Cerebellar nuclear complex (tissue), 1 donor: ENCODE data around the gene FGF22.
"Not testable (repeated sequence)": the region's sequence is repeated elsewhere in the genome, so short reads cannot be mapped to it uniquely, and the experiment has no call there.

Experiments used
- DNase-seq, 2 experiments: peaks; one replicate each; lab custom pipeline; 2025; lab: John Stamatoyannopoulos, UW

Gene FGF22

DNA sequence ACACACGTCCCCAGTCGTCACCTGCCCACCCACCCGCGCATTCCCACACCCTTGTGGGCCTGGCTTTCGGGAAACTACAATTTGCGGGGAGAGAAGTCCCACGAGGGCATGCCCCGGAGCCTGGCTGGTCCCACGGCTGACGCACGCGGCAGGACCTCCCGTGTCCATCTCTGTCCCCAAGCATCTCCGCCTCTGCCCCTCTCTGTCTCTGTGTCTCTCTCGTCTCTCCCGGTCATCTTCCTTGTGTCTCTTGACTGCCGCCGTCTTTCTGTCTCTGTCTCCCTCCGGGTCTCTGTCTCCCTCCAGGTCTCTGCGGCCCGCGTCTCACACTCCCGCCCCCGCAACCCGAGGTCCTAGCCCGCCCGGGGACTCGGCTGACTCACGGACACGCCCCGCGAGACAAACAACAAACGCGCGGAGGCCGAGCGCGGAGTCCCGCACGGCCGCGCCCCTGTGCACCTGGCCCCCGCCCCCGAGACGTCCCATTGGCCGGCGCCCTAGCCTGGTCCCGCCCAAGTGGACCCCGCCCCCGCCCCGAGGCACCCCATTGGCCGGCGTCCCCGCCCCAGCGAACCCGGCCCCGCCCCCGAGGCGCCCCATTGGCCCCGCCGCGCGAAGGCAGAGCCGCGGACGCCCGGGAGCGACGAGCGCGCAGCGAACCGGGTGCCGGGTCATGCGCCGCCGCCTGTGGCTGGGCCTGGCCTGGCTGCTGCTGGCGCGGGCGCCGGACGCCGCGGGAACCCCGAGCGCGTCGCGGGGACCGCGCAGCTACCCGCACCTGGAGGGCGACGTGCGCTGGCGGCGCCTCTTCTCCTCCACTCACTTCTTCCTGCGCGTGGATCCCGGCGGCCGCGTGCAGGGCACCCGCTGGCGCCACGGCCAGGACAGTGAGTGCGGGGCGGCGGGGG lies at the start of gene FGF22:
FGF22 (plus strand) TSS at position 627 of the 908 bp plus-strand sequence; CDS start at position 674, 47 bp downstream.
- peak in 1 of 2 experiments; percentile 70 for DNase-seq

GRCh38 chr19:590396-590745 lies 49.3 kb upstream of the FGF22 start:
- no peak for DNase-seq

DNA sequence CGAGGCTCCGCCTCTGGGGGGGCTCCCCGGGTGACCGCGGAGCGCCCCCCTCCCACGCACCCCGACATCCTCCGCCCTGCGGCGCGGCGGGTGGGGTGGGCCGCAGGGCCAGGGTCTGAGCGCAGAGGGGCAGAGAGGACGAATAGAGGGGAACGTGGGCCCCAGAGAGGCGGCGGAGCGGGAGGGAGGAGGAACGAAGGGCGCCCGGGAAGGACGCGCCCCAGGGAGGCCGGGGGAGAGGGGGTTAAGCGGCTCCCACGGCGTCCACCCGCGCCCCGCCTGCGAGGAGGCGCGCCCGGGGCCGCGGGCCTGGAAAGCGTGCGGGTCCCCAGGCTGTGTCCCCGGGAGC lies 49.0 kb upstream of the FGF22 start:
- DNase-seq = no peak

DNA sequence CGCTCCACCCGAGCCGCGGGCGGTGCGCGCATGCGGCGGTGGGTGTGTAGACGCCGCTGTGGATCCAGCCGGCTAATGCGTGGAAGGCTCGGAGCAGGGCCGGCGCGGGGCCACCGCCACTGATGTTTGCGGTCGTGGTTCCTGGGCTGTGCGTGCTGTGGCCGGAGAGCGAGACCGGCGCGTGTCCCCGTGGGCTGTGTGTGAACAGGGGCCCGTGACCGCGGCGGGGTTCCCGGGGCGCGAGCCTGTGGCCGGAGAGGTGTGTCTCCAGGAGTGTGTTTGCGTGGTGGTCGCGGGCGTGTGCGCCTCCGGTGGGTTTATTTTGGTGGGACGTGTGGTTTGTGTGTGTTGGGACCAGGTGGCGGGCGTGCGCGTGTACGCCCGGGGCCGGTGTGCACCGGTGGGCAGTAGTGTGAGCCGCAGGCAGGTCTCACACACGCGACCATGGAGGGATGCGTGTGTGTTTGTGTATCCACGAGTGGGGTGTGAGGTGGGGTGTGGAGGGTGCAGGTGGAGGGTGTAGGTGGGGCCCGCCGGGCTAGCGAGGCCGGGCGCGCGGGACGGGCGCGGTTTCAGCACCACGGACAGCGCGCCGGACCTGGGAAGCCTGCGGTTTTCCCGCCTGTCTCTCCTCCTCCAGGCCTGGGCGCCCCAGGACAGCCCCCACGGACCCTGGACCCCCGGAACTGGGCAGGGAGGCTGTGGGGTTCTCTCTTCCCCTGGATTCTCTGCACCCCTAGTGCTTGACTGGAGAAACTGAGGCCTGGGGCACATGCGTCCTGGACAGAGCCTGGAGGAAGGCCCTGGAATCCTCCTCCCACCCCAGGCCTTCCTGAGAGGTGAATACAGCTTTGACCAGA lies 48.4 kb upstream of the FGF22 start:
- DNase-seq = no peak

DNA sequence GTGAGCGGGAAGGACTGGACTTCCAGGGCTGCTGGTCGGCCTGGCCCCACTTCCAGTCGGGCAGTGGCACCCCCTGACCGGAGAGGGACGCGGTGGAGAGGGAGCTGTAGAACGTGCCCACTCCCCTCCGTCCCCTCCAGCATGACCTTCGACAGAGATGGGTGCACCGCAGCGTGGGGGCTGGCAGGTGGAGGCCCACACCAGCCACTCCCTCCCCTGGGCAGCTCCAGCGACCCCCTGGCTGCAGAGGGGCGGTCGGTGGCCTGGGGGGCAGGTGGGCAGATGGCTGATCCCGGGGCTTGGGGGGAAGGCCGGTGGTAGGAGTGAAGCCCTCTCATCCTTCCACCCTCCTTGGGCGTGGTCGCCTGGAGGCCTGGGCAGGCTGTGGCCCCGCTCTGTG lies 47.6 kb upstream of the FGF22 start:
- DNase-seq = no peak

DNA sequence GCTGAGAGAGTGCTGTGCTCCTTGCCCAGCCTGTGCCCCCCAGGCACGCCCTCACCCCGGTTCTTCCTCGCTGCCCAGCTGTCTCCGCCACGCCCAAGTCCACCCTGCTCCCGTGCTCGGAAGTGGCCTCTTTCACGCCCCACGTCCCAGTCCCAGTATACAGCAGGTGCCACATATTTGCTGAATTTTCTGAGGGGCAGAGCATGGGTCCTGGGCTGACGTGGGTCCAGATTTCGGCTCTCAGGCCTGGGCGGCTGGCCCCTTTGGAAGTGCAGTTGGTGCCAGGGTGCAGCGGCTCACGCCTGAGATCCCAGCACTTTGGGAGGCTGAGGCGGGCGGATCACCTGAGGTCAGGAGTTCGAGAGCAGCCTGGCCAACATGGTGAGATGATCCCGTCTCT lies 46.6 kb upstream of the FGF22 start:
- no peak for DNase-seq

DNA sequence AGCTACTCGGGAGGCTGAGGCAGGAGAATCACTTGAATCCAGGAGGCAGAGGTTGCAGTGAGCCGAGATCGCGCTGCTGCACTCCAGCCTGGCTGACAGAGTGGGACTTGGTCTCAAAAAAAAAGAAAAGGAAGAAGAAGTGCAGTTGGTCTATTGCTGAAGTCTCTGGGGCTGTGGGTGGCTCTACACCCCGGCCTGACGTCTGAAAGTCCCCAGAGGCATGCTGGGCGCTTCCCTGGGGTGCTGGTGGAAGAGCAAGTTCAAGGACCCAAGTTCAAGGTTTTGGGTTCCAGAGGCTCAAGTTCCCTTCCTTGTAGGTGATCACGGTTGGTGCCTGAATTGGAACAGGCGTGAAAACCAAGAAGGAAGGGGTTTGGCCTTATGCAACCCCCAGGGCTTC lies 46.2 kb upstream of the FGF22 start:
- no peak for DNase-seq

DNA sequence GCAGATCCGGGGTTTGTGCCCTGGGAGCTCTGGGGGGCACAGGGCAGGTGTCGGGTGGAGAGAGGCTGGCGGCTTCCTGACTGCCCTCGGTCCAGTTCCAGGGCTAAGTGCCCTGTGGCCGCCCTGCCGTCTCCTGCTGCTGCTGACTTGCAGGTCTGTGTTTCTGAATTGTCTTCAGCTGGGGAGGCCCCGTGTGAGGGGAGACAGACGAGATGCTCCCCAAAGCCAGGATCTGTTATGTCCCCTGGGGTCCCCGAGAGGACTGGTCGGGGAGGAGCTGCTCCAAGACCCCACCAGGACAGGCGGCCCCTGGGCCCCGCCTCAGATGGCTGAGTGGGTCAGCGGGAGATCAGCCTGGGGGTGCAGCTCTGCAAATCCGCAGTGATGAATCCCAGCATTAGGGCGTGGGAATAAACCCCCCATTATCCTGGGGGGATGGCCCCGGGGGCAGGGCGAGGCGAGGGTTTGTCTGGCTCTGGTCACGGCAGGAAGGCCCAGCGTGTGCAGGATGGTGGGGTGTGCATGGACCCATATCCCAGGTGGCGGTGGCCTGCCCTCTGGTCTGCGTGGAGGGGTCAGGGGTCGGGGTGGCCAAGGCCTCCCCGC lies 45.3 kb upstream of the FGF22 start:
- DNase-seq = no peak

DNA sequence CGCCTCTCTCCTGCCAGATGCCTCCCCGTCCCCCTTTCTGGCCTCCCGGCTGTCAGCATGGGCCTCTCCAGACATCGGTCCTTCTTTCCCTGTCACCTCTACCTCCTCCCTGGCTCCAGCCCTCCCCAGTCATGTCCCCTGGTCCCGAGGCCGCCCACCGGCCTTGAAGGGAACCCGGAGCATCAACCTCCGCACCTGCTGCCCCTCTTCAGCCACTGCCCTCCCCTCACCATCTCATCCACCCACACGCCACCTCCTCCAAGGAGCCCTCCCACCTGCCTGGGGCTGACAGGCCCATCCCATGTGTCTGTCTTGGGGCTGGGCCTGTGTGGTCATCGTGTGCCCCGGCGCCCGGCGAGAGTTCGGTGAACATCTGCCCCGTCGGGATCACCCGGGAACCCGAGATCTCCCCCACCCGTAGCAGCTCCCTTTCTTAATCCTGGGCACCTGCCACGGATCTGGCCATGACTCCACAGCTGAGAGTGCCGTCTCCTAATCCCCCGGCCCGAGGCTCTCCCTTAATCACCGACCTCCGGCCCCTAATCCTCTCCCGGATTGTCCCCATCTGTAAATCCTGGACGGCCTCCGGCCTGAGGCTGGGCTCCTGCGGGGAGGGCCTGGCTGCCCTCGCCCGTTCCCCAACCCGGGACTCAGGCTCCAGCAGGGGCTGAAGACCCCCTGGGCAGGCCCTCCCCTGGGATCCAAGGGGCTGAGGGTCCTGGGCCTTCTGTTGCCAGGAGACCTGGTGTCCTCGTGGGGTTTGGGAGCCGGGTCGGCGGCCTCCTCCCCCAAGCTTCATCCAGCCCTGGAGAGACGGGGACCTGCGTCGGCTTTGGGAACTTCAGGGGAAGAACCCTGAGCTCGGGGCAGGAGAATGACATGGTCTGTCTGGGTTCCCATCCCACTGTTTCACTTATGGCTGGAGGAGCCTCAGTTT lies 44.1 kb upstream of the FGF22 start:
- DNase-seq = no peak

DNA sequence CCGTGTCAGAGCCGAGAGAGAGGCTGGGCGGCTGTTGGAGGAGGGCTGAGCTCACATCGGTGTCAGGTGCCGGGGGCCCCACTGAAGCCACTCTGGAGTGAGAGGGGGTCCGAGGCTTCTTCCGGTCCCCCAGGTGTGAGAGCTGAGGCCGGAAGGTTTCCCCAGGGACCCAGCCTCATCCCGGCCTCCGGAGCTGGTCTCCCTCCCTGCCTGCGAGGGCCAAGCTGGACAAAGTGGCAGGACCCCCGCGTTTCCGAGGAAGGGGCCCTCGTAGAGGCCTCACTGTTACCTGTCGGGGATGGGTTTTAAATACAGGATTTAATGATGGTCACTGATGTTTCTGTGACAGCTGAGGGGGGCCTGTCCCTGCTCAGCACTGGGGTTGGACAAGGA lies 43.4 kb upstream of the FGF22 start:
- DNase-seq = no peak

GRCh38 chr19:597406-598315 lies 42.0 kb upstream of the FGF22 start:
- no peak for DNase-seq

DNA sequence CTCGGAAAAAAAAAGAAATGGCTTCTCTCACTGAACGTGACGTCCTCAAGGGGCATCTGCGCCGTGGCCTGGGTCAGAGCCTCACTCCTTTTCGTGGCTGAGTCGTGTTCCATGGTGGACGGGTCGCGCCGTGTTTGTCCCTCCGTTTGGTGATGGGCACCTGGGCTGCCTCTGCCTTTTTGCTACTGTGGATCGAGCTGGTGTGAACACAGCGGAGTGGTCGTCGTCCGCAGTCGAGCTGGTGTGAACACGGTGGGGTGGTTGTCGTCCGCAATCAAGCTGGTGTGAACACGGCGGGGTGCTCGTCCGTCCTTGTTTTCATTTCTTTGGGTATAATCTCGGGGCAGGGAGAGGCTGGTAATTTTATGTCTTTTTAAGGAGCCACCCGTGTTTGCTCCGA lies 38.4 kb upstream of the FGF22 start:
- DNase-seq = no peak

DNA sequence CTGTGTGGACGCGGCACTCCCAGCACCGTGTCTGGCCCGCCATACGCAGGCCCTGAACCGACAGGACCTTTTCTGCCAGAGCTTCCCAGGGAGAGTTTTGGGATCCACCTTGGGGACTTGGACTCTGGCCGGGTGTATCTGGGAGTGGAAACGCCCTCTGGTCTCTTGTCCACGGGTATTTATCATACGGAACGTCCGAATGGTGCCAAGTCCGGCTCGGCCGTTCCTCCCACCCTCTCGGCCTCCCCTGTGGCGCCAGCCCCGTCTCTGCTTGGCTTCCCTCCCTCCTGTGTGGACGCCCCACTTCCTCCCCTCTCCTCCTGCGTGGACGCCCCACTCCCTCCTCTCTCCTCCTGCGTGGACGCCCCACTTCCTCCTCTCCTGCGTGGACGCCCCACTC lies 37.9 kb upstream of the FGF22 start:
- DNase-seq = no peak

DNA sequence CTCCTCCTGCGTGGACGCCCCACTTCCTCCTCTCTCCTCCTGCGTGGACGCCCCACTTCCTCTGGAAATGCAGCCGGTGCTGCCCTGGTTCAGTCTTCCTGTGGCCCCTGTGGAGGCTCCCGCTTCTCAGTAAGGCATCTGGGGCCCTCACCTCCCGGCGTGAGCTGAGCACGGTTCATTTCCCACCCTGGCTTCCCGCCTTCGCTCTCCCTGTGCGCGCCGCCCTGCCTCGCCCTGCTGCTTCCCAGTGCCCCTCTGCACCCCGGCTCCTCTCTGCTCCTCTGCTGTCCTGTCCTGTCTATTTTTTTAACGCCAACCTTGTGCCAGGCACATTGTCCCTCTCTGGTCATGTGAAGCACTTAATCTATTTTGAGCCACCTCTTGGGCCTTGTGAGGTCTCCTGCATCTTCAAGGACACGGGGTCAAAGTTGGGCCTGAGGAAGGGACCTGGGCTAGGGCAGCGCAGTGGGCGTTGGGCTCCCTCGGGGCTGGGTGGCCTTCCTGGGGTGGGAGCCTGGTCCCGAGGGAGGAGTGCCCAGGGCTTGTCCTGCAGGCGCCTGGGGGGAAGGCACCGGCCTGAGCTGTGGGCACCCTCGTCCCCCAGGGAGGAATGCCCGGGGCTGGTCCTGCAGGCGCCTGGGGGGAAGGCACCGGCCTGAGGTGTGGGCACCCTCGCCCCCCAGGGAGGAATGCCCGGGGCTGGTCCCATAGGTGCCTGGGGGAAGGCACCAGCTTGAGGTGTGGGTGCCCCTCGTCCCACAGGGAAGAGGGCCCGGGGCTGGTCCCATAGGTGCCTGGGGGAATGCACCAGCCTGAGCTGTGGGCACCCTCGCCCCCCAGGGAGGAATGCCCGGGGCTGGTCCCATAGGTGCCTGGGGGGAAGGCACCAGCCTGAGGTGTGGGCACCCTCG lies 37.0 kb upstream of the FGF22 start:
- DNase-seq = no peak

DNA sequence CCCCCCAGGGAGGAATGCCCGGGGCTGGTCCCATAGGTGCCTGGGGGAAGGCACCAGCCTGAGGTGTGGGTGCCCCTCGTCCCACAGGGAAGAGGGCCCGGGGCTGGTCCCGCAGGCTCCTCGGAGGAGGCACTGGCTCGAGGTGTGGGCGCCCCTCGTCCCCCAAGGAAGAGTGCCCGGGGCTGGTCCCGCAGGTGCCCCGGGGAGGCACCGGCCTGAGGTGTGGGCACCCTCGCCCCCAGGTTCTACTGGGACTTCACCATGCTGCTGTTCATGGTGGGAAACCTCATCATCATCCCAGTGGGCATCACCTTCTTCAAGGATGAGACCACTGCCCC lies 36.4 kb upstream of the FGF22 start:
- not testable (repeated sequence) for DNase-seq

DNA sequence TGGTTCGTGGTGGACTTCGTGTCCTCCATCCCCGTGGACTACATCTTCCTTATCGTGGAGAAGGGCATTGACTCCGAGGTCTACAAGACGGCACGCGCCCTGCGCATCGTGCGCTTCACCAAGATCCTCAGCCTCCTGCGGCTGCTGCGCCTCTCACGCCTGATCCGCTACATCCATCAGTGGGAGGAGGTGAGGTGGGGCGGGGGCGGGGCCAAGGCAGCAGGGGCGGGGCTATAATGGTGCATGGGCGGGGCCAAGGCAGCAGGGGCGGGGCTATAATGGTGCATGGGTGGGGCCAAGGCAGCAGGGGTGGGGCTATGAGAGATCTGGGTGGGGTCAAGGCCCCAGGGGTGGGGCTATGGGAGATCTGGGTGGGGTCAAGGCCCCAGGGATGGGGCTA lies 35.9 kb upstream of the FGF22 start:
- not testable (repeated sequence) for DNase-seq

DNA sequence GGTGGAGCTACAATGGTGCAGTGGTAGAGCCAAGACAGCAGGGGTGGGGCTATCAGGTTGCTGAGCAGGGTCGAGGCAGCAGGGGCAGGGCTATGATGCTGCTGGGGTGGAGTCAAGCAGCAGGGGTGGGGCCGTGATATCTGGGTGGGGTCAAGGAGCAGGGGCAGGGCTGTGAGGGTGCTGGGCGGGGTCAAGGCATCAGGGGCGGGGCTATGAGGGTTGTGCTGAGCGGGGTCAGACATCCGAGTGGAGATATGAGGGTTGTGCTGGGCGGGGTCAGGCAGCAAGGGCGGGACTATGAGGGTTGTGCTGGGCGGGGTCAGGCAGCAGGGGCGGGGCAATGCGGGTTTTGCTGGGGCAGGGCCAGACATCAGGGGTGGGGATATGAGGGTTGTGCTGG lies 35.3 kb upstream of the FGF22 start:
- DNase-seq = no peak

DNA sequence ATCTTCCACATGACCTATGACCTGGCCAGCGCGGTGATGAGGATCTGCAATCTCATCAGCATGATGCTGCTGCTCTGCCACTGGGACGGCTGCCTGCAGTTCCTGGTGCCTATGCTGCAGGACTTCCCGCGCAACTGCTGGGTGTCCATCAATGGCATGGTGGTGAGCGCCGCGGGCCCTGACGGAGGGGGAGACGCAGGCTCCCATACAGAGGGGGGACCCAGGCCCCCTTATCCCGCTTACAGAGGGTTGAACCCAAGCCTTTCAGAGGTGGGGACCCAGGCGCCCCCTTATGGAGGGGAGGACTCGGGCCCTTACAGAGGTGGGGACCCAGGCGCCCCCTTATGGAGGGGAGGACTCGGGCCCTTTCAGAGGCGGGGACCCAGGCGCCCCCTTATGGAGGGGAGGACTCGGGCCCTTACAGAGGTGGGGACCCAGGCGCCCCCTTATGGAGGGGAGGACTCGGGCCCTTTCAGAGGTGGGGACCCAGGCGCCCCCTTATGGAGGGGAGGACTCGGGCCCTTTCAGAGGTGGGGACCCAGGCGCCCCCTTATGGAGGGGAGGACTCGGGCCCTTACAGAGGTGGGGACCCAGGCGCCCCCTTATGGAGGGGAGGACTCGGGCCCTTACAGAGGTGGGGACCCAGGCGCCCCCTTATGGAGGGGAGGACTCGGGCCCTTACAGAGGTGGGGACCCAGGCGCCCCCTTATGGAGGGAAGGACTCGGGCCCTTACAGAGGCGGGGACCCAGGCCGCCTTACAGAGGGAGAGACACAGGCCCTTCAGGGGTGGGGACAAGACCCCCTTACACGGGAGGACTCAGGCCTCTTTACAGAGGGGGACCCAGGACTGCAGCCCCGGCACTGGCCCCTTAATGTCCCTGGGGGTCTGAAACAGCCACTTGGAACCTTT lies 34.4 kb upstream of the FGF22 start:
- DNase-seq = not testable (repeated sequence)
